BE2C (cell line): ENCODE results near the gene SHISA6.

Experiments
- DNase-seq: peaks from one replicate; pipeline ENCODE4 v3.0.0-alpha.2; 2020
- H3K27me3 ChIP-seq: fragments of 250-450 bp; sonication (Bioruptor Pico); 2 replicates; pipeline ENCODE4 v1.5.1; 2020; ENCODE audit warnings: mild to moderate bottlenecking
- H3K36me3 ChIP-seq: fragments of 250-450 bp; sonication (Bioruptor Pico); 2 replicates; pipeline ENCODE4 v1.5.1; 2020; ENCODE audit warnings: mild to moderate bottlenecking
- H3K4me1 ChIP-seq: fragments of 250-450 bp; sonication (Bioruptor Pico); 2 replicates; pipeline ENCODE4 v1.5.1; 2020
- H3K4me3 ChIP-seq: 2 replicates; pipeline ENCODE4 v1.5.1; 2011; ENCODE audit warnings: low read depth, low read length
- H3K9me3 ChIP-seq: fragments of 250-450 bp; sonication (Bioruptor Pico); 2 replicates; pipeline ENCODE4 v1.5.1; 2020
- TF ChIP-seq, protein P1 (sequence below): IDR thresholded peaks from 2 replicates; pipeline ENCODE4 v1.5.1; 2012; ENCODE audit warnings: mild to moderate bottlenecking, low read depth, low read length

Gene SHISA6

DNA sequence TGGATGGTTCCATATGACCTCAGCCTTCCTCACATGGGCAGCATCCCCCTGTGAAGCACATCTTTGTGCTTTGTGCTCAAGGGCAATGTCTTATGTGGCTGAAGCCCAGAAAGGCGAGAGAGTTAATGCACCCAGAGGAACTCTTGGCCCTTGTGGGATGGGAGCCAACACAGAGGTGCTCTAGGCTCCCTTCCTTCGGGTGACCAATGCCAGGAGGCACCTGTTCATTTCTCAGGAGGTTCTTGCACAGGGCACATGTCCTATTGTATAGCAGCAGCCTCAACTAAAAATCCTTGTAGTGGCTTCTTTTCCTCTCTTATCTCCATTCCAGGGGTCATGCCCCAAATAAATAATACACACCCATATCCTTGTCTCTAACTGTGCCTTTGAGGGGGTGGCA lies 273.6 kb downstream of the SHISA6 start:
- DNase-seq = no peak
- Histone ChIP-seq H3K4me3 (no peak overlapping the region), H3K9me3 (no peaks in the 10 kb centered on the region), H3K36me3 (no peaks in the 10 kb centered on the region), H3K27me3 (no peaks in the 10 kb centered on the region), H3K4me1 (no peaks in the 10 kb centered on the region)
- TF ChIP-seq, protein P1, sequence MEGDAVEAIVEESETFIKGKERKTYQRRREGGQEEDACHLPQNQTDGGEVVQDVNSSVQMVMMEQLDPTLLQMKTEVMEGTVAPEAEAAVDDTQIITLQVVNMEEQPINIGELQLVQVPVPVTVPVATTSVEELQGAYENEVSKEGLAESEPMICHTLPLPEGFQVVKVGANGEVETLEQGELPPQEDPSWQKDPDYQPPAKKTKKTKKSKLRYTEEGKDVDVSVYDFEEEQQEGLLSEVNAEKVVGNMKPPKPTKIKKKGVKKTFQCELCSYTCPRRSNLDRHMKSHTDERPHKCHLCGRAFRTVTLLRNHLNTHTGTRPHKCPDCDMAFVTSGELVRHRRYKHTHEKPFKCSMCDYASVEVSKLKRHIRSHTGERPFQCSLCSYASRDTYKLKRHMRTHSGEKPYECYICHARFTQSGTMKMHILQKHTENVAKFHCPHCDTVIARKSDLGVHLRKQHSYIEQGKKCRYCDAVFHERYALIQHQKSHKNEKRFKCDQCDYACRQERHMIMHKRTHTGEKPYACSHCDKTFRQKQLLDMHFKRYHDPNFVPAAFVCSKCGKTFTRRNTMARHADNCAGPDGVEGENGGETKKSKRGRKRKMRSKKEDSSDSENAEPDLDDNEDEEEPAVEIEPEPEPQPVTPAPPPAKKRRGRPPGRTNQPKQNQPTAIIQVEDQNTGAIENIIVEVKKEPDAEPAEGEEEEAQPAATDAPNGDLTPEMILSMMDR = no peak

DNA sequence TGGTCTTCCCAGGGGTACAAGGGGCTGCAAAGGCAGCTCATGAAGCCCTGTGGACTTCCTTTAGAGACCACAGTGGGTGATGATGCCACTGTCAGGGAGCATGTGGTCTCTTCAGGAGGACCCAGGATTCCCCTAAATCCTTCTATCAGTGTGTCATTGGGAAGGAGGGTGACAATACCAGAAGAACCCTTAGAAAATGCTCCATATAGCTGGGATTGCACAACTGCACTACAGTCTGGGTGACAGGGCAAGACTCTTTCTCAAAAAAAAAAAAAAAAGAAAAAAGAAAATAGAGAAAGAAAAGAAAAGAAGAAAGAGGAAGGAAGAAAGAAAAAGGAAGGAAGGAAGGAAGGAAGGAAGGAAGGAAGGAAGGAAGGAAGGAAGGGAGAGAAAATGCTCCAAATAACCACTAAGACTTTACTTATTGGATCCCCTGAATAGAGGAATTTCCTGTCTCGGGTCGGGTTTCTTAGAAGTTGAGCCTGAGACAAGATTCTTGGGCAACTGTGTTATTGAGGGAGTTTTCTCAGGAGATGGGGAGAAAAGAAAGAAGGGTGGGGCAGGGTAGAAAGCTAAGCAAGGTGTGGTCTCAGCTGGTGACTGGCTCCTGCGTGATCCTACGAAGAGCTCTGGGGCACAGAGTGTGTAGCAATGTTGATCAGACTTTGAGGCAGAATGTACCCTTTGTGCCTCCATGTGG lies 274.1 kb downstream of the SHISA6 start:
- Histone ChIP-seq H3K27me3 (no peaks in the 10 kb centered on the region), H3K4me1 (no peaks in the 10 kb centered on the region), H3K4me3 (no peak overlapping the region), H3K9me3 (no peaks in the 10 kb centered on the region), H3K36me3 (no peaks in the 10 kb centered on the region)
- TF ChIP-seq, protein P1 = no peak
- no peak for DNase-seq

GRCh38 chr17:11515901-11516300 lies 274.9 kb downstream of the SHISA6 start:
- DNase-seq = no peak
- Histone ChIP-seq H3K4me1 (no peaks in the 10 kb centered on the region), H3K9me3 (no peaks in the 10 kb centered on the region), H3K36me3 (no peaks in the 10 kb centered on the region), H3K4me3 (no peak overlapping the region), H3K27me3 (no peaks in the 10 kb centered on the region)
- TF ChIP-seq, protein P1 = no peak

- Histone ChIP-seq H3K27me3 (no peaks in the 10 kb centered on the region), H3K9me3 (no peaks in the 10 kb centered on the region), H3K4me1 (no peaks in the 10 kb centered on the region), H3K4me3 (no peak overlapping the region), H3K36me3 (no peaks in the 10 kb centered on the region)
- TF ChIP-seq, protein P1 = no peak
- no peak for DNase-seq
These were observed 294.2 kb downstream of the SHISA6 start for GRCh38 chr17:11535231-11535630.

DNA sequence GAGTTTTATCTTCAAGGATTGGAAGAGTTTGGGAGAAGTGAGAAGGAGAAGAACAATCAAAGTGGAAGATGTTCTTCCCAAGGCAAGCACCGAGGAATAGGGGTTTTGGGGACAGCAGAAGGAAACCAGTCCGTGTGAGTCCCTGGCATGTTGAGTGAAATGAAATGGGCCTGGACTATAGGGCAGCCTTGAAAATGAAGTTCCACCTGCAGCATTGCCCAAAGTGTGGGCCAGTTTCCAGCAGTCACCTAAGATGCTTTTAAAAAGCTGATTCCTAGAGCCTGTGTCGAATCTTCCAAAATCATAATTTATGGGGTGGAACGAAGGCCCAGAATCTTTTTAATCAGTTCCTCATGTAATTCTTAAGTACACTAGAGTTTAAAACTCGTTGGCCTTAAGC lies 297.4 kb downstream of the SHISA6 start:
- Histone ChIP-seq H3K27me3 (no peaks in the 10 kb centered on the region), H3K4me3 (no peak overlapping the region), H3K9me3 (no peaks in the 10 kb centered on the region), H3K36me3 (no peaks in the 10 kb centered on the region), H3K4me1 (no peaks in the 10 kb centered on the region)
- TF ChIP-seq, protein P1 = no peak
- no peak for DNase-seq

DNA sequence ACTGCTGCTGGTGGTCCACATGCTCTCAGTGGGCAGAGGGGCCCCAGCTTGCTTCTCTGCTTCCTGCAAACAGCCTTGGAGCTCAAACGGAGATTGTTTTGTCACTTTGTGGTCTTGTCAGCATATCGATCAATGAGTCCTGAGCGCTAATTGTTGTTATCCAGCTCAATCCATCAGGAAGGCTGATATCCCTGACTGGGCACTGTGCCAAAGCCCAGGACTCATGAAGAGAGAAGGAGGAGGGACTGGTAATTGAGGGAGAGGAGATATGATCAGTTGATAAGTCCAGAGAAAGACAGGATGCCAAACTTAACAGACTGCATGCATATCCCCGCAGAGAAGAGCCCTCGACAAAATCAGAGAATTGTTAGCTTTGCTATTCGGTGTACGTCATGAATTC lies 298.6 kb downstream of the SHISA6 start:
- no peaks in the 10 kb centered on the region for H3K36me3 ChIP-seq
- no peaks in the 10 kb centered on the region for H3K9me3 ChIP-seq
- TF ChIP-seq, protein P1 = no peak
- no peaks in the 10 kb centered on the region for H3K4me1 ChIP-seq
- H3K4me3 ChIP-seq = no peak overlapping the region
- DNase-seq = no peak
- H3K27me3 ChIP-seq = no peaks in the 10 kb centered on the region
